G401.6 (cell line): Measurements from ENCODE around the gene NT5E.

Experiments
- FAIRE-seq: peaks from 2 replicates; lab custom pipeline; 2012; peaks lifted over from hg19 to GRCh38; lab: Jason Lieb, UNC

The NT5E gene

GRCh38 chr6:85460154-85460920 lies 10.5 kb downstream of the NT5E start:
- no peak for FAIRE-seq

GRCh38 chr6:85460921-85461797 lies 11.3 kb downstream of the NT5E start:
- FAIRE-seq = no peak

- no peak for FAIRE-seq
Observed at GRCh38 chr6:85461798-85462170, 11.9 kb downstream of the NT5E start.

- no peak for FAIRE-seq
Observed at GRCh38 chr6:85462673-85463072, 12.8 kb downstream of the NT5E start.

GRCh38 chr6:85463621-85464259 lies 13.9 kb downstream of the NT5E start:
- no peak for FAIRE-seq

- no peak for FAIRE-seq
Observed at GRCh38 chr6:85464260-85464644, 14.4 kb downstream of the NT5E start.

- FAIRE-seq = no peak
Observed at GRCh38 chr6:85464722-85465150, 14.9 kb downstream of the NT5E start.

- no peak for FAIRE-seq
Observed at GRCh38 chr6:85465762-85466161, 15.9 kb downstream of the NT5E start.

- FAIRE-seq = no peak
Observed at GRCh38 chr6:85468326-85468725, 18.4 kb downstream of the NT5E start.

- FAIRE-seq = no peak
Observed at GRCh38 chr6:85469276-85470022, 19.6 kb downstream of the NT5E start.

- FAIRE-seq = no peak
Observed at GRCh38 chr6:85470023-85470410, 20.1 kb downstream of the NT5E start.

GRCh38 chr6:85472744-85473143 lies 22.9 kb downstream of the NT5E start:
- no peak for FAIRE-seq

- no peak for FAIRE-seq
Observed at GRCh38 chr6:85473748-85474147, 23.9 kb downstream of the NT5E start.

- no peak for FAIRE-seq
Observed at GRCh38 chr6:85476532-85476931, 26.6 kb downstream of the NT5E start.

- no peak for FAIRE-seq
Observed at GRCh38 chr6:85479208-85479607, 29.3 kb downstream of the NT5E start.

GRCh38 chr6:85482206-85482904 lies 32.5 kb downstream of the NT5E start:
- no peak for FAIRE-seq

GRCh38 chr6:85482905-85483700 lies 33.2 kb downstream of the NT5E start:
- FAIRE-seq = no peak

- FAIRE-seq = no peak
Observed at GRCh38 chr6:85483846-85484245, 34.0 kb downstream of the NT5E start.

- no peak for FAIRE-seq
Observed at GRCh38 chr6:85484948-85485347, 35.1 kb downstream of the NT5E start.

GRCh38 chr6:85490516-85491248 lies 40.8 kb downstream of the NT5E start:
- FAIRE-seq = no peak
